HEK293 (cell line): Measurements from ENCODE around the gene HYAL4.

ENCODE experiments used
- CTCF ChIA-PET: fragments of 350-600 bp; formaldehyde crosslinking; extraction: SDS; loops from one replicate; lab custom pipeline; 2021; ENCODE audit warnings: antibody characterized with exemption; lab: Yijun Ruan, JAX
- POLR2A ChIA-PET: fragments of 300-600 bp; formaldehyde crosslinking; extraction: SDS; loops from one replicate; lab custom pipeline; 2020; ENCODE audit warnings: antibody characterized with exemption, inconsistent platforms; lab: Yijun Ruan, JAX
- H3K27ac ChIP-seq: fragments of 200-500 bp; sonication (Bioruptor generic); 2 replicates; pipeline ENCODE4 v1.5.1; 2014; ENCODE audit warnings: low read depth, low read length, control low read depth, inconsistent platforms; ENCODE audit errors: extremely low read depth
- H3K36me3 ChIP-seq, 2 experiments: fragments of 200-500 bp in 1 of 2; sonication (Bioruptor generic) in 1 of 2; 1 replicate in 1 of 2; 2 replicates in 1 of 2; pipeline ENCODE4 v1.5.1; 2014 to 2017; ENCODE audit warnings: inconsistent platforms in 2 of 2, low read length in 2 of 2; ENCODE audit not compliant: control insufficient read depth in 2 of 2, insufficient read depth in 1 of 2
- H3K4me1 ChIP-seq: fragments of 200-500 bp; sonication (Bioruptor generic); 2 replicates; pipeline ENCODE4 v1.5.1; 2014; ENCODE audit warnings: mild to moderate bottlenecking, low read length, inconsistent platforms; ENCODE audit not compliant: control insufficient read depth, insufficient read depth
- H3K4me3 ChIP-seq: 2 replicates; pipeline ENCODE4 v1.5.1; 2011; ENCODE audit warnings: low read depth, mild to moderate bottlenecking, control low read depth, low read length, moderate library complexity
- H3K9me3 ChIP-seq: fragments of 200-500 bp; sonication (Bioruptor generic); 2 replicates; pipeline ENCODE4 v1.5.1; 2014; ENCODE audit warnings: low read depth, low read length, inconsistent platforms; ENCODE audit not compliant: control insufficient read depth, insufficient read depth
- GLIS1 ChIP-seq: fragments of 450-650 bp; formaldehyde crosslinking; IDR thresholded peaks from 2 replicates; pipeline ENCODE4 v1.5.1; 2016; ENCODE audit warnings: missing biosample characterization, missing genetic modification characterization
- ZNF132 ChIP-seq: fragments of 450-650 bp; formaldehyde crosslinking; IDR thresholded peaks from 2 replicates; pipeline ENCODE4 v1.5.1; 2017; ENCODE audit warnings: missing biosample characterization, missing genetic modification characterization, borderline replicate concordance
- ZNF211 ChIP-seq: fragments of 450-650 bp; formaldehyde crosslinking; IDR thresholded peaks from 2 replicates; pipeline ENCODE4 v1.5.1; 2016; ENCODE audit warnings: low read depth, missing biosample characterization, missing genetic modification characterization
- ZNF221 ChIP-seq: fragments of 450-650 bp; formaldehyde crosslinking; IDR thresholded peaks from 2 replicates; pipeline ENCODE4 v1.5.1; 2017; ENCODE audit warnings: missing biosample characterization, missing genetic modification characterization, borderline replicate concordance
- ZNF311 ChIP-seq: fragments of 450-650 bp; formaldehyde crosslinking; IDR thresholded peaks from 2 replicates; pipeline ENCODE4 v1.5.1; 2017; ENCODE audit warnings: missing biosample characterization, missing genetic modification characterization, borderline replicate concordance
- ZNF341 ChIP-seq: fragments of 450-650 bp; formaldehyde crosslinking; IDR thresholded peaks from 2 replicates; pipeline ENCODE4; 2016; ENCODE audit warnings: low read depth, missing biosample characterization, missing genetic modification characterization
- ZNF391 ChIP-seq: fragments of 450-650 bp; formaldehyde crosslinking; IDR thresholded peaks from 2 replicates; pipeline ENCODE4 v1.5.1; 2016; ENCODE audit warnings: low read depth, missing biosample characterization, missing genetic modification characterization, borderline replicate concordance
- ZNF416 ChIP-seq: fragments of 450-650 bp; formaldehyde crosslinking; IDR thresholded peaks from 2 replicates; pipeline ENCODE4 v1.5.1; 2016; ENCODE audit warnings: missing biosample characterization, missing genetic modification characterization
- ZNF423 ChIP-seq: fragments of 450-650 bp; formaldehyde crosslinking; IDR thresholded peaks from 2 replicates; pipeline ENCODE4 v1.5.1; 2016; ENCODE audit warnings: missing biosample characterization, missing genetic modification characterization
- ZNF521 ChIP-seq: fragments of 450-650 bp; formaldehyde crosslinking; IDR thresholded peaks from 2 replicates; pipeline ENCODE4 v1.5.1; 2017; ENCODE audit warnings: missing biosample characterization, mild to moderate bottlenecking, missing genetic modification characterization
- ZNF548 ChIP-seq: fragments of 450-650 bp; formaldehyde crosslinking; IDR thresholded peaks from 2 replicates; pipeline ENCODE4 v1.5.1; 2016; ENCODE audit warnings: missing biosample characterization, missing genetic modification characterization
- ZNF571 ChIP-seq: fragments of 450-650 bp; formaldehyde crosslinking; IDR thresholded peaks from 2 replicates; pipeline ENCODE4 v1.5.0; 2017; ENCODE audit warnings: missing biosample characterization, missing genetic modification characterization
- ZNF600 ChIP-seq: fragments of 450-650 bp; formaldehyde crosslinking; IDR thresholded peaks from 2 replicates; pipeline ENCODE4 v1.5.1; 2016; ENCODE audit warnings: missing biosample characterization, missing genetic modification characterization
- ZNF654 ChIP-seq: fragments of 450-650 bp; formaldehyde crosslinking; IDR thresholded peaks from 2 replicates; pipeline ENCODE4 v1.5.1; 2016; ENCODE audit warnings: low read depth, missing biosample characterization, missing genetic modification characterization
- TF ChIP-seq, protein P1 (sequence below): fragments of 450-650 bp; formaldehyde crosslinking; IDR thresholded peaks from 2 replicates; pipeline ENCODE4 v1.5.1; 2016; ENCODE audit warnings: missing biosample characterization, missing genetic modification characterization
- TF ChIP-seq, protein P2 (sequence below): fragments of 450-650 bp; formaldehyde crosslinking; IDR thresholded peaks from 2 replicates; pipeline ENCODE4 v1.5.1; 2017; ENCODE audit warnings: missing biosample characterization, mild to moderate bottlenecking, missing genetic modification characterization, moderate library complexity
- TF ChIP-seq, protein P3 (sequence below): fragments of 450-650 bp; formaldehyde crosslinking; IDR thresholded peaks from 2 replicates; pipeline ENCODE4 v1.5.1; 2016; ENCODE audit warnings: missing biosample characterization, missing genetic modification characterization

HYAL4 gene

DNA sequence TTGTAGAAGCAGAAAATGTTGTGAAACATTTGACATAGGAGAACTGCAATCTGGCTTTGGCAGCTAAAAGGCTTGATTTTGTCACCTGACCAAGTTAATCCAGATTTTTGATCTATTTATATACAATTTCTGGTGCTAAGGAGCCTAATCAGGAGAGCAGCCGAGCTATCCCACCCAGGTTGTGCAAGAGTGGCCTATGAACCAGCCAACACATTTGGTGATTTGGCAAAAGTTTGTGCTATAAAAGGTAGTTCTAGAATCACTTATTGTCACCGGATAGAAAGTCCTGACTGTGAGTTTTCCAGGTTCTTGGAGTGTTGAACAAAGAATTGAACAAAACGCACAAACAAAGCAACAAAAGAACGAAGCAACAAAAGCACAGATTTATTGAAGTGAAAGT lies 78.6 kb downstream of the HYAL4 start:
- ChIA-PET POLR2A (no interaction called here), CTCF (no interaction called here)
- no peak overlapping the region for H3K27ac ChIP-seq
- H3K4me1 ChIP-seq = no peaks in the 10 kb centered on the region
- no peaks in the 10 kb centered on the region for H3K9me3 ChIP-seq
- TF ChIP-seq ZNF311 (tag by site-specific recombination) (no peak), ZNF548 (tag by site-specific recombination) (no peak), ZNF221 (tag by site-specific recombination) (no peak), ZNF571 (no peak), ZNF600 (no peak), ZNF132 (no peak), ZNF341 (tag by site-specific recombination) (no peak), ZNF416 (tag by site-specific recombination) (no peak), GLIS1 (no peak), ZNF654 (tag by site-specific recombination) (no peak), ZNF423 (tag by site-specific recombination) (no peak)
- TF ChIP-seq, protein P1, sequence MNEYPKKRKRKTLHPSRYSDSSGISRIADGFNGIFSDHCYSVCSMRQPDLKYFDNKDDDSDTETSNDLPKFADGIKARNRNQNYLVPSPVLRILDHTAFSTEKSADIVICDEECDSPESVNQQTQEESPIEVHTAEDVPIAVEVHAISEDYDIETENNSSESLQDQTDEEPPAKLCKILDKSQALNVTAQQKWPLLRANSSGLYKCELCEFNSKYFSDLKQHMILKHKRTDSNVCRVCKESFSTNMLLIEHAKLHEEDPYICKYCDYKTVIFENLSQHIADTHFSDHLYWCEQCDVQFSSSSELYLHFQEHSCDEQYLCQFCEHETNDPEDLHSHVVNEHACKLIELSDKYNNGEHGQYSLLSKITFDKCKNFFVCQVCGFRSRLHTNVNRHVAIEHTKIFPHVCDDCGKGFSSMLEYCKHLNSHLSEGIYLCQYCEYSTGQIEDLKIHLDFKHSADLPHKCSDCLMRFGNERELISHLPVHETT = no peak
- TF ChIP-seq, protein P2, sequence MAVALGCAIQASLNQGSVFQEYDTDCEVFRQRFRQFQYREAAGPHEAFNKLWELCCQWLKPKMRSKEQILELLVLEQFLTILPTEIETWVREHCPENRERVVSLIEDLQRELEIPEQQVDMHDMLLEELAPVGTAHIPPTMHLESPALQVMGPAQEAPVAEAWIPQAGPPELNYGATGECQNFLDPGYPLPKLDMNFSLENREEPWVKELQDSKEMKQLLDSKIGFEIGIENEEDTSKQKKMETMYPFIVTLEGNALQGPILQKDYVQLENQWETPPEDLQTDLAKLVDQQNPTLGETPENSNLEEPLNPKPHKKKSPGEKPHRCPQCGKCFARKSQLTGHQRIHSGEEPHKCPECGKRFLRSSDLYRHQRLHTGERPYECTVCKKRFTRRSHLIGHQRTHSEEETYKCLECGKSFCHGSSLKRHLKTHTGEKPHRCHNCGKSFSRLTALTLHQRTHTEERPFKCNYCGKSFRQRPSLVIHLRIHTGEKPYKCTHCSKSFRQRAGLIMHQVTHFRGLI (tag by site-specific recombination) = no peak
- H3K4me3 ChIP-seq = no peak overlapping the region
- no peaks in the 10 kb centered on the region for H3K36me3 ChIP-seq

DNA sequence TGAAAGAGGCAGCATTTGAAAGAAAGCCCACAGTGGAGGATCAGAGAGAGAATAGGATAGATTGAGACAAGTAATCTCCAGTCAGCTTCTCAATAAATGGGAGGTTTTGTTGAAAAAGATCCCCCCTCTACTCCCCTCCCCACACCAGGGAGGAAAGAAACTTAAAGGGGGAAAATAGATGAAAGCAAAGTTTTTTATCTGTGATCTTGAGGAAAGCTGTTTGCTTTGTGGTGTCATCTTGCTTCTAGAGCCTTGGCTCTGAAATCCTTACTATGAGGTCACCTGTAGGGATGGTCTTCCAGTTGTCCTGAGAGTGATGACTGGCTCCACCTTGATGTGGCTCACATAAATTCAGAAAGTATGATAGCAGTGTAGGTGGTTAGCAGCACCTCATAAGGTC lies 80.0 kb downstream of the HYAL4 start, which contains the start of gene SPAM1:
TSS of gene SPAM1 (plus strand) at position 301 of the 400 bp plus-strand sequence. CDS start 28,330 bp downstream, outside the sequence.
- no peaks in the 10 kb centered on the region for H3K9me3 ChIP-seq
- H3K4me1 ChIP-seq = no peaks in the 10 kb centered on the region
- no peak within 1 kb of the TSS for H3K4me3 ChIP-seq
- ChIA-PET CTCF (no interaction called here), POLR2A (no interaction called here)
- no peaks in the 10 kb centered on the region for H3K36me3 ChIP-seq
- H3K27ac ChIP-seq = no peak within 1 kb of the TSS
- TF ChIP-seq ZNF211 (tag by site-specific recombination) (no peak), ZNF423 (tag by site-specific recombination) (no peak), ZNF391 (tag by site-specific recombination) (no peak), ZNF521 (tag by site-specific recombination) (no peak)
- TF ChIP-seq, protein P3, sequence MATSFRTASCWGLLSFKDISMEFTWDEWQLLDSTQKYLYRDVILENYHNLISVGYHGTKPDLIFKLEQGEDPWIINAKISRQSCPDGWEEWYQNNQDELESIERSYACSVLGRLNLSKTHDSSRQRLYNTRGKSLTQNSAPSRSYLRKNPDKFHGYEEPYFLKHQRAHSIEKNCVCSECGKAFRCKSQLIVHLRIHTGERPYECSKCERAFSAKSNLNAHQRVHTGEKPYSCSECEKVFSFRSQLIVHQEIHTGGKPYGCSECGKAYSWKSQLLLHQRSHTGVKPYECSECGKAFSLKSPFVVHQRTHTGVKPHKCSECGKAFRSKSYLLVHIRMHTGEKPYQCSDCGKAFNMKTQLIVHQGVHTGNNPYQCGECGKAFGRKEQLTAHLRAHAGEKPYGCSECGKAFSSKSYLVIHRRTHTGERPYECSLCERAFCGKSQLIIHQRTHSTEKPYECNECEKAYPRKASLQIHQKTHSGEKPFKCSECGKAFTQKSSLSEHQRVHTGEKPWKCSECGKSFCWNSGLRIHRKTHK (tag by site-specific recombination) = no peak
